ENCODE results near the gene EML1.

GRCh38 chr14:99748529-99748928 is 44.7 kb upstream of the EML1 start:
- TF ChIP-seq CTCF (IDR thresholded peaks at IDR 0.05 in 4 of 5, conservative IDR thresholded peaks at IDR 0.05 in 1 of 5) (no peak), POLR2A (IDR thresholded peaks at IDR 0.05) (no peak)

Measured in gastrocnemius medialis (tissue), 4 donors.